ELF-1 (cell line): ENCODE results near the gene UBE2A.
A peak's percentile ranks its signal among the peaks of the same experiment; 100 is the strongest.

Experiments used
- DNase-seq: peaks from one replicate; pipeline ENCODE4 v3.0.0-alpha.2; 2016; ENCODE audit warnings: low read depth, low spot score

The UBE2A gene

DNA sequence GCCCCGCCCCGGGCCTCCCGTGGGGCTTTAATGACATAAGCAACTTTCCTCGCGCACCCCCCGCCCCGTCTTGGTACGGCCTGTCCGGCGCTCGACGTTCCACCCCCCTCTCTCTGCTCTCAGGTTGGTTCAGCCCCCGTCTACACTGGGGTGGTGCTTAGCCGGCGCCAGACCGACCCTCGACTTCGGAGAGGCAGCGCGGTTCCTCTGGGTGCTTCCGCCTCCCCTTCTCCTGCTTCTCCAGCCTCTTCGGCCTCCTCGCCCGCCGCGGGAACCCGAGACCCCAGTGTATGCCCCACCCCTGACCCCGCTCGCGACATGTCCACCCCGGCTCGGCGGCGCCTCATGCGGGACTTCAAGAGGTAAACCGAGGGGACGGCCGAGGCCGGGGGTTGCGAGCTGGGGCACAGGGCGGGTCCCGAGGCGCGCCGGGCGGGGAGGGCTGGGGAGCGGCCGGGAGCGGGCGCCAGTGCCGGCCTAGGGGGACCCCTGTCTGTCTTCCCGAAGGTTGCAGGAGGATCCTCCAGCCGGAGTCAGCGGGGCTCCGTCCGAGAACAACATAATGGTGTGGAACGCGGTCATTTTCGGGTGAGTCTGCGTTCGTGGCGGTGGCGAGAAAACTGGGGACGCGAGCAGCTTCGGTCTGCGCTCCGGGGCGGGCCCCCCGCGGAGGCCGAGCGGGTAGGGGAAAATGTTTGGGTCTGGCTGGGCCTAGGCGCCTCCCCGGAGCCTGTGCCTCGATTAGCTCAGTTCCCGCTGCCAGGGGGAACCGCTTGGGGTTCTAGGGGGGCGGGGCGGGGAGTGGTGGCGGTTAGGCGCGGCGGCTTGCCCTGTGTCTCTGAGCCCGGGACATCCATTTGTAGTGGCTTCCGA is at the start of gene UBE2A:
TSS of gene UBE2A (plus strand) at position 170 of the 873 bp plus-strand sequence. CDS start at position 319, 149 bp downstream.
- peak; percentile 97 for DNase-seq

DNA sequence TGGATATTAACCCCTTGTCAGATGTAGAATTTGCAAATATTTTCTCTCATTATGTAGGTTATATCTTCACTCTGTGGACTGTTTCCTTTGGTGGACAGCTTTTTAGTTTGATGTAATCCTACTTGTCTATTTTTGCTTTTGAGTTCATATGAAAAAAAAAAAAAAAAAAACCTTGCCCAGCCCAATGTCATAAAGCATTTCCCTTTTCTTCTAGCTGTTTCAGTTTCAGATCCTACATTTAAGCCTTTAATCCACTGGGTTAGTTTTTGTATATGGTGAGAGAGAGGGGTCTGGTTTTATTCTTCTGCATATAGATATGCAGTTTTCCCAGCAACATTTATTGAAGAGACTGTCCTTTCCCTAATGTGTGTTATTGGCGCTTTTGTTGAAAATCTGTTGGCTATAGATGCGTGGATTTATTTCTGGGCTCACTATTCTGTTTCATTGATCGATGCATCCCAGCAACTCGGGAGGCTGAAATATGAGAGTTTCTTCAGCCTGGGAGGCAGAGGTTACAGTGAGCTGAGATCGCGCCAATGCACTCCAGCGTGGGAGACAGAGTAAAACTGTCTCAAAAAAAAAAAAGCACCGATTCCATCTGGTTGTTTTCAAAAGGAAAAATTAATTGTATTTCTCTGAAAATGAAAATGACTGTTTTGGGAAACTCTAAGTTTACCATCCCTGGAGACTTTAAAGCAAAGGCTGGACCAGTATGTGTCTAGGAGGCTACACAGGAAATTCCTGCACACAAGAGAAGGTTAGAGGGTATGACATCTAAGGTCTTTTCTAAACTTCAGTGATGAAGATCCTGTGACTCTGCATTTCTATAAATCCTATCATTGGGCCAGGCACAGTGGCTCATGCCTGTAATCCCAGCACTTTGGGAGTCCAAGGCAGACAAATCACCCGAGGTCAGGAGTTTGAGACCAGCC is 44.8 kb upstream of the UBE2A start:
- no peak for DNase-seq

DNA sequence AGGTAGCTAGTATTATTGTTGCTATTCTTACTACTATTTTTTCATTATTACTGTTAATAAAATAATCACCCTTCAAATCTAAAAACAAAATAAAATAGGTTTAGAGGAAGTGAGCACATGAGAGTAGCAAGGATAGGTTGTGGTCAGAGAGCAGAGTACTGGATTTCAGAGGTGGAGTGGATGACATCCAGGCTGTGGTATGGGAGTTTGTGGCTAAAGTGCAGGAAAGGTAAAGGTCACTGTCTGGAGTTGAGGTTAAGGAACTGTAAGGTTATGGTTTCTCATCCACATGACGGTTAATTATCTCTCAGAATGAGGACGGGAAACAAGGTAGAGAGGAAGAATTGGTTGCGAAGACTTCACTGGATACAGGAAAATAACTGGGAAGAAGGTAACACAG is 36.9 kb upstream of the UBE2A start:
- DNase-seq: no peak

DNA sequence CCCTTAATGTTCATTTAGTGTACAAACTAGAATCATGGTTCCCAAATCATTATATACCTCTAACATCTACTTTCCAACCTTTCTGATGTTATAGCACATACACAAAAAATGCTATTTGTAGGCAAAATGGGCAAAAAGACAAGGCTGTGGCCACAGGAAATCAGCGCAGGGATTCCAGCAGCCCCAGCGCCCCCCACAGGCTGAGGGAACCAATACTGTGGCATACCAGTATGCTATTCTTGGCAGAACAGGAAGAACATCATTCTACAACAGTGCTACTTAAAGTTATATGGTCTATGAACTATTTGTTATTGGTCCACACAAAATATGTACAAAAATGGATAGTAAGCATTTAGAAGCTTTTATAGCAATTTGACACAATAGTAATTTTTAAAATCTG is 34.5 kb upstream of the UBE2A start:
- no peak for DNase-seq

DNA sequence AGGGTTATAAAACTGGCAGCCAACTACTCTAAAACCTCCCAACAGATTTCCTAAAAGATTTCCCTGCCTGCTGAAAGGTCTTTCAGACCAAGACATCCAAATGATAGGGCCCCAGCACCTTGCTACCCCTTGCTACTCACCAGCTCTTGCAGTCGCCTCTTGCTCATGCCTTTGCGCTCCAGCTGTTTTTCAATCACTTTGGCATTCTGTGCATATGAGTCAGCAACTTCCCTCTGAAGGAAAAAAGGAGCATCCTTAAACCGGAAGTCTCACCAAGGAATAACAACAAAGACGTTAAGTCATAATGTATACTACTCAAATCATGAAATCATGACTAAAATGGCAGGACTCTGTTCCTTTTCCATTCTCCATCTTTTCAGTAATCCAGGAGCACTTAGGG is 33.2 kb upstream of the UBE2A start:
- DNase-seq: peak; percentile 46

DNA sequence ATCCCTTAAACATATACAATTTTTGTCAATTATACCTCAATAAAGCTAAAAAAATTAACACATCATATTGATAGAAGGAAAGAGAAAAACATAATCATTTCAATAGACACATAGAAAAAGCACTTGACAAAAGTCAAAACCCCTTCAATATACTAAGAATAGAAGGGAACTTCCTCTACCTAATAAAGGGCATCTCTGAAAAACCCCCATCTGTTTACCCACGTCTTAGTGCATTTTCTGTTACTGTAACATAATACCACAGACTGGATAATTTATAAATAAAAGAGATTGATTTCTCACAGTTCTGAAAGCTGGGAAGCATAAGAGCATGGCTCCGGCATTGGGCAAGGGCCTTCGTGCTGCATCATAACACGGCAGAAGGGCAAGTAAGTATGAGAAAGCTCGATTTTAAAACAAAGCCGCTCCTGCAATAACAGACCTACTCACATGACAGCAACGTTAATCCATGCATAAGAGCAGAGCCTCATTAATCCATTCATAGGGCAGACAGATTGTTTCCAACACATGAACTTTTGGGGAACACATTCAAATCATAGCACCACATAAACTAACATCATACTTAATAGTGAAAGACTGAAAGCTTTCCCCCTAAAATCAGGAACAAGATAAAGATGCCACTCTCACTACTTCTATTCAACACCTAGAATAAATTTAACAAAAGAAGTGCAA is 24.9 kb upstream of the UBE2A start:
- DNase-seq: no peak

DNA sequence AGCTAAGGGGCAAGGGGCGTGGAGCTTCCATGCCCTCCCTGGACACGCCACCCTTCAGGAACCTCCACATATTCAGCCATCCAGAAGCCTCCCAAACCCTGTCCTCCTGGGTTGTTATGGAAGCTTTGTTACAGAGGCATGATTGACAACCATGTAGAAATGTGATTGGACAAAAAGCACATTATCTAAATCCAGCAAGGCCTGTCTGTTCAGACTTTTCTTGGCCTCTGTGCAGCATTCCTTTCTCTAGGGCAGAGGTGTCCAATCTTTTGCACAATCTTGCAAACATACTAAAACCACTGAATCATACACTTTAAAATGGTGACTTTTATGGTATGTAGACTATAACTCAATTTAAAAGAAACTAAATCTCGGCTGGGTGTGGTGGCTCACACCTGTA is 21.9 kb upstream of the UBE2A start:
- DNase-seq: no peak

DNA sequence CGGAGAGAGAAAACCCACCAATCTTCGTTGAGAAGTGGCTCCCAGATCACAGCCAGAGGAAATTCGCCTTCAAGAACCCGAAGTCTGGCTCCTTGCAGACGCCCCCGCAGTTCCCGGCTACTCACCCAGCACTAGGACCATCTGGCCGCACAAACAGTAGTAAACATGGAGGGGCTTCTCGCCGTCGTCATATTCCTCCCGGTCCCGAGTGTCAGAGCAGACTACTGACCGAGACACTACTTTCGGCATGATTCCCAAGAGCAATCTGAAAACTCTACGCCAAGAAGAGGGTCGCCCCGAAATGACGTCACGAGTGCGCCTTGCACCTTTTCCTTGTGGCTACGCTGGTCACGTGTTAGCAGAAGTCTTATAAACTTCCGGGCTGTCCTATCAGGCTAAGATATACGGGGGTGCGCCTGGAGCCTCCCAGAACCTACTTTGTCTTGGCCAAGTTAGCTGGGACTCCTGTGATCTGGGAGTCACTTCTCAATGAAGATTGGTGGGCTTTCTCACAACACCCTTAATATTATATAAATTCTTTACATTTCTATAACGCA is 9.2 kb upstream of the UBE2A start, which contains the start of gene STEEP1:
TSS of gene STEEP1 (minus strand) at position 303 of the 557 bp plus-strand sequence. CDS start at position 249, 54 bp downstream.
- DNase-seq: peak; percentile 97

DNA sequence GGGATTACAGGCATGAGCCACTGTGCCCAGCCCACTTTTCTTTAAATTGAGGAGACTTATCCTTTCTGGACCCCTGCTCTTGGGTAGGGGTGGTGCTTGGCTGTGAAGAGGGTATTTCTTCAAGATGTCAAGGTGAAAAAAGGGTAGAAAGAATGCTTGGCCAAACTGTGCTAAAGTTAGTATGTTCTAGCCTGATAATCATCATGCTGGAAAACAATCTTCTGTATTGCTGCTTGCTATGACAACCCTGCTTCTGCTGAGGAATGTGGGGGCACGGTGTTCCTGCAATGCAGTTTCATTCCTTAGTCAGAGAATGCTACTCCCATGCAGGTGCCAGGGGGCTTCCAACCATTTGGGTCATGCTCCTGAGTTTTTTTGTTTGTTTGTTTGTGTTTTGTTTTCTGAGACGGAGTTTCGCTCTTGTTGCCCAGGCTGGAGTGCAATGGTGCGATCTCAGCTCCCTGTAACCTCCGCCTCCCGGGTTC is 4.0 kb upstream of the UBE2A start:
- no peak for DNase-seq

DNA sequence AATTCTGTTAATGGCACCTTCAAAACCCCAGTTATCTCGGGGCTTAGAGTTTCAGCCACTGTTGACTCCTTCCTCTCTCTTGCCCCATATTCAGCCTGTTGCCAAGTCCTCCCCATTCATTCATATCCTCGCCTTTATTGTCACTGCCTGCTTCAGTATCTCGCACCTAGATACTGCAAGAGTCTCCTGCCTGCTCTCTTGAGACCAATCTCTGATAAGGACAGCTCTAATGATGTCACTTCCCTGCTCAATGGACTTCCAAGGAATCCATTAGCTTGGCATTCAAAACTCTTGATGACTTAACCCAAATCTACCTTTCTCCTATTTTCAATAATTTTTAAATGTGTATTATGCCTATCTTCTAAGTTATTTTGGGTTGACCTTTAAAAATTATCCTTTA is 1.1 kb upstream of the UBE2A start:
- DNase-seq: peak; percentile 4

DNA sequence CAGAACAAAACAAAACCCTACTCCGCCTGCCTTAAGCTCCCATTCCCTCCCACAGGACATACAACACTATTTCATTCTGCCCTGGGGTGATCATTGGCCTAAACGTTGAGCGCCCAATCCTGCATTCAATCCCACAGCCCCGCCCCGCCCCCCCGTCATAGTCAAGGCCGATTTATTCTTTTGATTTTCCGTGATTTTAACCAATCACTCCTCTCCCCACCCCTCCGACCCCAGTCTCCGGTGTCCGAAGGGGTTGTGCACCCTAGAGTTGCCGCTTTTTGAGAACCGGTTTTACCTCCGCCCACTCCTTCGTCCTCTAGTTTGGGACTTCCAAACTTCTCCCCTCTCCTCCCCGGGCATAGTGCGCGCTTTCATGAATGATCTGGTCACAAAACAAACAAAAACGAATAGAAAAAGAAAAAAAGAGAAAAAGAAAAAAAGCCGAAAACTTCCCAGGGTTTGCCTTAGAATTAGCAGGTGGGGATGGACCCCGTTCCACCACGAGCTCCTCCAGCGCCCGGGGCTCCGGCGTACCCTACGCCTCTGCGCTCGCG is 446 bp upstream of the UBE2A start:
- DNase-seq: peak; percentile 72

DNA sequence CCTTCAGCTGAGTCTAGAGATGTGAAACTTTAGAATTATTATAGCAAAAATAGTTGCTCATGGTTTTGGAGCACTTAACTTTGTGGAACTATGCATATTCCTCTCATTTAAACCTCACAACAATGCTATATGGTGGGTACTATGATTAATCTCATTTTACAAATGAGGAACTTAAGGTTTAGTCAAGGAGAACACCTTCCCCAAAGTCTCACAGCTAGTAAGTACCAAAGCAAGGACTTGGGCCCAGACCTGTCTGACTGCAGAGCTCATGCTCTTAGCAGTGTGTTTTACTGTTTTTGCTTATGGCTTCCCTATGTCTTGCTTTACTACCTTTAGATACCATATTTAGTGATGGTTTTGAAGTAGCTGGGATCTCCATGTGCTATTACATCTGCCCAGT is 5.1 kb downstream of the UBE2A start:
- DNase-seq: no peak

DNA sequence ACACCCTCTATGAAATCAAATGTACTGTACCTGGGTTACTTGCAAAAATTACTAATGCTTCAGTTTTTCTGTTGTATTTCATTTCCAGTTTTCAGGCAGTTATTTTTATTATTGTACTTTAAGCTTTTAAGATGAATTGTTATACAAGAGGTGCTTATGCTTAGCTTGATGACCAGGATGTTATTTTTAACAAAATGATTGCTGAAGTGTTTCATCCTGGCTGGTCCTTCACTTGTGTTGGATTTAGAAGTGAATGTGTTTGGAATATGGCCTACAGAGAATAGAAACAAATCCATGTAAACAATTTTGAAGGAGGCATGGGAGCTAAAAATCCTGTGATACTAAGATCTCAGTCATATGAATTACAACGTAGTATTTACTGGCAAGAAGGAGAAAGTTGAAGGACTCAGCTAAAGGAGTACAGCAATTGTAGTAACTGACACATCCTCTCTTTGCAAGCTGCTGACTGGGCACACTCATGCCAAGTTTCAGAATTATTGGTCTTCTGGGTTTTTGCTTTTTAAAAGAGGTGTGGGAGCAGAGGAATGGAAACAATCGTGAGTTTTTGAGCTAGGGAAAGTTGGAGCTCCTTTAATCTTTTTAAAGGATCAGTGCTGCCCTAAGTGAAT is 9.2 kb downstream of the UBE2A start:
- DNase-seq: no peak

DNA sequence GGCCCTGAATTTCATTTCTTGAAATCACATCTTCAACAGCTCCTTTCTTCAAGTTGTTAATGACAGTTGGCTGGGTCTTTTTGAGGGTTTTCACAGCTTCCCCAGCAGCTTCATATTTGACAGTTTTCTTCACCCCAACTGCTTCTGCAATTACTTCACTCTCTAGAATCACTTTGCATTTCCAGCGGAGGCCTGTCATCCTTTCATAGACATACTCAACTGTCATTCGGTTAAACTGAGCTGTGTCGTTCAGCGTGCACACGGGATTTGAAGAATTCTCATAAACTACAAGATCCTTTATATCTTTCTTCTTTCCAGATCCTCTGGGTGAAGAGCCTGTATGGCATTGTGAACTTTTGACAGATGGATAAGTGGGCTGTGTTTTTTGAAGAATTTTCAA is 15.4 kb downstream of the UBE2A start:
- DNase-seq: no peak

DNA sequence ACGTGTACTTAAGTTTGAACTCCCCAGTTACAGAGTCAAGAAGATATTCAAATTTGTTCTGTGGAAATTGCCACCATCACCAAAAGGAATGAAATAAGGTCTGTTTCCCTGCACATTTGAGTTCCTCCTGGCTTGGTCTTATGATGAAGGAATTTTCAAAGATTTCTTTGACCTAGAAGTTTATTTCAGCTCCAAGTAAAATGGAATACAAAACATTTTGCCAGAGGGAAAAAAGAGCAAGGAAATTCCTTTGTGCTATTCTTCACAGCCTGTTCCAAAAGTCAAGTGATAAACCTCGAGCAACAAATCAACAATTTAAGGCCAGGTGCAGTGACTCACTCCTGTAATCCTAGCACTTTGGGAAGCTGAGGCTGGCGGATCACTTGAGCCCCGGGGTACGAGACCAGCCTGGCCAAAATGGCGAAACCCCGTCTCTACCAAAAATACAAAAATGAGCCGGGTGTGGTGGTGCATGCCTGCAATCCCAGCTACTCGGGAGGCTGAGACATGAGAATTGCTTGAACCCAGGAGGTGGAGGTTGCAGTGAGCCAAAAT is 28.4 kb downstream of the UBE2A start:
- DNase-seq: no peak

DNA sequence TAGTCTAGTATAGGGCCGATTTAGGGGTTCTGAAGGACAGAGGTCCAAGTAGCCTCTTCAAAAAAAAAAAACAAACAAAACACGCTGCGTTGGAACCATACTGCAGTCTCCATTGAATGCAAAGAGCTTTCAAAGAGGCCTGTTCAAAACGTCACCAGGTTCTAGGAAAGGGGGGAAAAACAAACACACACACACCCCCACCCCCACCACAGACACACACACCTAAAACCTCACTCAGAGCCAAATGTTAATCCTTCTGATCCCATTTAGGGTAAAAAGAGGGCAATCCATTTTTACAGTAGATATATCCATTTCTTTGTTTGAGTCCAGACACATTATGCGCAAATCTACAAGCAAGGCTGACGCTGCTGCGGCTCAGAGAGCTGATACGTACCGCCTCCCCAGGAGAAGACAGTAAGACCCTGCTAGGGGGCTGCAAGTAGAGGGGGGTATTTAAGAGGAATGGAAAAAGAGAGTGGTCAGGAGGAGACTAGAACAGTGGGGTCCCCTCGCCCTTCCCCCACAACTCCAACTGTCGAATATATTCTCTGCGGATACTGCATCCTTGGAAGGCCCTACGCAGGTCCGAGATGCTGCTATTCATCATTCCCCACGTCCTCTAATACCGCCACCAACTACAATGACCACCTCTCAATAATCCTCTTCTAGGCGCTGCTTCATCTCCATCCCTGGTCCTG is 30.6 kb downstream of the UBE2A start:
- DNase-seq: no peak

DNA sequence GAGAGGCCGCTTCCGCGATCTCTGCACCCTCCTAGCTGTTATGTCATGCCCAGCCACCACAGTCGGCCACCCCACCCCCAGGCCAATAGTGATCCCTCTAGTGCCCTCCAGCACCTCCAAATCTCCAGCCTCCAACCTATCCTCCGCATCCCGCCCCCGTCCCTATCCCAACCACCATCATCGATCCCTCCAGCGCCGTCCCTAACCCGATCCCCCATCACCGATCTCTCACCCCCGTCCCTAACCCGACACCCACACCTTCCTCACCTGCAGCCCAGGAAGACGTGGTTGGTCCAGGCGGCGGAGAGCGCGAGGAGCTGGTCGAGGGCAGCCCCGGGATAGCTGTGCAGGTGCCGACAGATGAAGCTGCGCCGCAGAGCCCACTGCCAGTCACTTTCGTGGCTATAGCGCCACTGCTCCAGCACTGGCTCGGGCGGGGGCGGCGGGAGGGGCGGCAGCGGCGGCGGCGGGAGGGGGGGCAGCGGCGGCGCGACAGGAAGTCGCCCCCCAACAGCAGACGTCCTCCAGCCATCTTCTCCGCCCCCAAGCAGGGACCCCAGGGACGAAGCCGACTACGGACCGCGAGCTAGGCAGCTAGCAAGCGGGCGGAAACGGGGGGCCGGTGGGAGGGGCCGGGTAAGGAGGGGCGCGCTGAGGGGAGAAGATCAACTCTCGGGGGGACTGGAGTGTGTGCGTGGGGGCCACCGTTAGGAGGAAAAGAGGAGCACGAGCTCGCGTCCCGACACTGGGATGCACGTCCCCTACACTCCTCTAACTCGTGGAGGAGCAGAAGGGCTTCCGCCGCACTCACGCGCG is 31.3 kb downstream of the UBE2A start:
- peak; percentile 36 for DNase-seq

DNA sequence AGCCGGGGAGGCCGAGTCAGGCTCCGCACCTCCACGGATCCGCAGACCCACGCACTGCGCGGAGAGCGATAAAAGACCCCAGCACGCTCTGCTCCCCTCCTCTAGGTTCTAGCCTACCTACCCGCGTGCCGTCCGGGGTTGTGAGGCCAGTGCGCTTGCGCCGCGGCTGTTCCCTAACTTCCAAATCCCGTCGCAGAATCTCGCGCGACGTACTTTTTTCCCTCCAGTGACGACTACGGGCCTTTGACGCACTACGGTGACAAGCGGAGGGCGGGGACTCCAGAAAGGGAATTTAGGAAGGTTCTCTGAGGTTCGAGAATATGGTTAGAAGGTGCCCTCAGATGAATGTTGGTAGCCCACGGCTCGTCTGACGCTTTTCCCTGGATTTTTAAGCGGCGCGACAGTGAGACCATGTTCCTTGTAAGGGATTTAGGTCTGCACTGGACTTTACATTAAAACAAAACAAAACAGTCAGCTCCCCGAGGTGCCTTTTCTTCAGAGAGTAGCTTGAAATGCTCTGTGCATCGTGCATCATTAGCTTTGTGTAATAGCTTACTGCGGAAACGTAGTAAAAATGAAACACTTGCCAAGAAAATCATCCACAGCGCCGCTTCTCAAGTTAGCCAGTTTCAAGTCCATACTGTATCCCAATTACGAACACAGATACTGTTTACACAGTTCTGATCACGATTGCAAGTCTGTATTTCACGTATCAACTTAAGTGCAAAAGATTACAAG is 32.1 kb downstream of the UBE2A start, which contains the start of gene NKRF:
TSS of gene NKRF (minus strand) at position 145 of the 738 bp plus-strand sequence.
- DNase-seq: peak; percentile 97
